Right kidney (tissue), 1 donor: Measurements from ENCODE around the gene XPOT.

Experiments used
- DNase-seq: peaks from one replicate; pipeline ENCODE4 v3.0.0-alpha.2; 2016

XPOT gene

GRCh38 chr12:64468966-64469365 lies 64.8 kb downstream of the XPOT start:
- DNase-seq, result no peak

DNA sequence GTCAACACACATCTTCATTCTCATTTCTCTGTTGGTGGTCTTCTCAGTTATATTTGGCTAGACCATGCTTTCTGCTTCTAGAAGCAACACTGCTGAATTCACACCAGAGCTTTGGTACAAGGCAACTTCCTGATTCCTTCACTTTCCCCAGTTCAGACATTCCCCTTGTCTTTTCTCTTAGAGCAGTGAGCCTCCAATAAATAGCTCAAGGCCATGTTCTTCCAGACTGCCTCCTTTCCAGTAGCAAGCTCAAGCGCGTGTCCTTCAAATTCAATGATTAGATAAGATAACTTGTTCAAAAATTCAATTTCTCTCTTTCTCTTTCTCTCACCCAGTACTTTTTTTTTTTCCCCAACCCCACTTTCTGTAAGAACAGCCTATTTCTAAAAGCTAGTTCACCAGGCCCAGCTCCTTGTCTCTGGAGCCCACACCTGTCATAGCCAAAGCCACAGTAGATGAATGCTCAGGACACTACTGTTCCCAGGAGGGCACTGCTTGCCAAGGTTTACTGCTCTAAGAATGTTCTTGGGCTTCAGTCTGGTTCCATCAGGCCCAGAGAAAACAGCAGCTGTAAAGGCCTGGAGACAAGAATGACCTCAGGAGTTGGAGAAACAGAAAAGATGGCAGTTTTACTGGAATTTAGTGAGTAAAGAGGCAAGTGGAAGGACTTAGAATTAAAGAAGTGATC lies 65.4 kb downstream of the XPOT start:
- no peak for DNase-seq

- no peak for DNase-seq
These were observed 66.3 kb downstream of the XPOT start for GRCh38 chr12:64470495-64470894.

GRCh38 chr12:64473176-64473575 lies 69.0 kb downstream of the XPOT start:
- no peak for DNase-seq

DNA sequence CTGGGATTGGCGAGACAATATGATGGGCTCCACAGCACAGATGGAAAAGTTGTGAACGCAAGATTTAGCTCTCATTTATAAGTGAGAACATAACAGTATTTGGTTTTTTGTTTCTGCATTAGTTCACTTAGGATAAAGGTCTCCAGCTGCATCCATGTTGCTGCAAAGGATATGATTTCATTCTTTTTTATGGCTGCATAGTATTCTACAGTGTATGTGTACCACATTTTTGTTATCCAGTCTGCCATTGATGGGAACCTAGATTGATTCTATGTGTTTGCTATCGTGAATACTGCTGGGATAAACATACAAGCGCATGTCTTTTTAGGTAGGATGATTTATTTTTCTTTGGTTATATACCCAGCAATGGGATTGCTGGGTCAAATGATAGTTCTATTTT lies 71.3 kb downstream of the XPOT start:
- no peak for DNase-seq

DNA sequence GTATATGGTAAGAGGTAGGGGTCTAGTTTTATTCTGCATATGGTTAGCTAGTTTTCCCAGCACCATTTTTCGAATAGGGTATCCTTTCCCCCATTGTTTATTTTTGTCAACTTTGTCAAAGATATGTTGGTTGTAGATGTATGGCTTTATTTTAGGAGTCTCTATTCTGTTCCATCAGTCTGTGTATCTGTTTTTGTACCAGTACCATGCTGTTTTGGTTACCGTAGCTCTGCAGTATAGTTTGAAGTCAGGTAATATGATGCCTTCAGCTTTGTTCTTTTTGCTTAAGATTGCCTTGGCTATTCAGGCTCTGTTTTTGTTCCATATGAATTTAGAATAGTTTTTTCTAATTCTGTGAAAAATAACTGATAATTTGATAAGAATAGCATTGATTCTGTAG lies 72.7 kb downstream of the XPOT start:
- DNase-seq, result no peak

- DNase-seq, result no peak
These were observed 74.5 kb downstream of the XPOT start for GRCh38 chr12:64478661-64479060.

- DNase-seq, result no peak
These were observed 76.0 kb downstream of the XPOT start for GRCh38 chr12:64480148-64480547.

DNA sequence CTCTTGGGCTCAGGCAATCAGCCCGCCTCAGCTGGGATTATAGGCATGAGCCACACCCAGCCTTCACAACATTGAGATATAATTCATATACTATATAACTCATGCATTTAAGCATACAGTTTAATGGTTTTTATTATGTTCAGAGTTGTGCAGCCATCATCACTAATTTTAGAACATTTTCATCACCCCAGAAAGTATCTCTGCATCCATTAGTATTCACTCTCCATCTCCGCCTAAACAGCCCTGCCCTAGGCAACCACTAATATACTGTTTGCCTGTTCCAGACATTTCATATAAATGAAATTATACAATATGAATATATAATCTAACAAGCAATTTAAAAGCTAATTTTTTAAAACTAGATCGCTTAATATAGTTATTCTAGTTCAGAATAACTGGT lies 82.5 kb downstream of the XPOT start:
- DNase-seq, result no peak

DNA sequence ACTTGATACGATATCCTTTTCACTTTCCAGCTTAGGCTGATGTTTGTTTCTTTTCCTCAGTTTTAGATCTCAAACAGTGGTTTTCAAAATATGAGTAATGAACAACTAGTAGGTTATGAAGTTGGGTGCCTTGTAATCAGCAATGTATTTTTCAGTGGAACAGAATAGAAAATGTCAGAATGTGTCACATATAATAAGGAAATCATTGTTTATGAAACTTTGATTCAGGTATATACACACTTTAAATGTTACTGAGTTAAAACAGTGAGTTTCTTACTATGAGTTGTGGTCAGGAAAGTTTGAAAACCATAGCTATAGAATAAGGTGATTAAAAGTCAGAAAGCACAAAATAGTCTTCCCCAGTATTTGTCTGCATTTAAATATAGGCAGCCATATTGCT lies 87.5 kb downstream of the XPOT start:
- DNase-seq, result no peak

- no peak for DNase-seq
These were observed 89.3 kb downstream of the XPOT start for GRCh38 chr12:64493513-64493912.

DNA sequence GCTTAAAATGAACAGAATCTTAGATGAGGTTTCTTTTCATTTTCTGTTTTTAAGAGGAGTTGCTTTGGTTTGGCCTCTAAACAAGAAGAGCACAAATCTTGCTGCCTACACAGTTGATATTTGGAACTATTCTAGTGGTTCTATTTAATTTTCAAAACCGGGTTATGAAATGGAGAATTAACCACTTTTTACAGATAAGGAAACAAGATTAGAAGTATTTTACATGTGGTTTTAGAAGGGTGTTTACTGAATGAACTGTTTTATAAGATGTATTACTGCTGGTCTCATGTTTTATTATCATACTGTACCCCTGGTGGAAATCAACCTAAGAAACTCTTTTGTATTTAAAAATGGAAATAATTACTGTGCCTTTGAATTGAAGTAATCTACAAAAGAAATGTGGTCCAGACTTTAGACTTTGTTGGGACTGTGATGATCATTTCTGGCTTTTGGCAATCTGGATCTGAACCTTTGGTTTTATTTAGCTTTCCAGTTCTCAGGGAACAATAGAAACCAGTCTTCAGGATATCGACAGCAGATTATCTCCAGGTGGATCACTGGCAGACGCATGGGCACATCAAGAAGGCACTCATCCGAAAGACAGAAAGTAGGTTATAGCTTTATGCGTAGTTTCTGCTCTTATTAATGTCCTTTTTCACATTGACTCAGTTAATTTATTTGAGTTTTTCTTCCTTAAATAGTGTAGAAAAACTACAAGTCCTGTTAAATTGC lies 91.0 kb downstream of the XPOT start:
- no peak for DNase-seq

DNA sequence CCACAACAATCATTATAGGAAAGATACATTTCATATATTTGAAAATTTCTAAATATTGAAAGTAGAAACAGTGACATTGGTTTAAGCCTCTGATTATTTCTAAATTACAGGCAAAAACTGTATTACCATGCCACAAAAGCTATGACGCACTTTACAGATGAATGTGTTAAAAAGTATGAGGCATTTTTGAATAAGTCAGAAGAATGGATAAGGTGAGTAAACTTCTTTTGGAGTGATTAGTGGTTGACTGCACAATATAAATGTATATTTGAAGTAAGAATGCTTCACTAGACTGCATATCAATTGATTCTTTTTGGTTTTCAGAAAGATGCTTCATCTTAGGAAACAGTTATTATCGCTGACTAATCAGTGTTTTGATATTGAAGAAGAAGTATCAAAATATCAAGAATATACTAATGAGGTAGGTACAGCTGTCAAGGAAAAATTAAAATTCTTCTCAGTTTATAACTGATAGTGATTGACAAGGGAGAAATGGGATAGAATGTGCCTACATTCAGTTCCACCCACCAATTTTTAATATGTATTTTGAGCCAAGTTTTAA lies 92.7 kb downstream of the XPOT start:
- DNase-seq, result no peak

DNA sequence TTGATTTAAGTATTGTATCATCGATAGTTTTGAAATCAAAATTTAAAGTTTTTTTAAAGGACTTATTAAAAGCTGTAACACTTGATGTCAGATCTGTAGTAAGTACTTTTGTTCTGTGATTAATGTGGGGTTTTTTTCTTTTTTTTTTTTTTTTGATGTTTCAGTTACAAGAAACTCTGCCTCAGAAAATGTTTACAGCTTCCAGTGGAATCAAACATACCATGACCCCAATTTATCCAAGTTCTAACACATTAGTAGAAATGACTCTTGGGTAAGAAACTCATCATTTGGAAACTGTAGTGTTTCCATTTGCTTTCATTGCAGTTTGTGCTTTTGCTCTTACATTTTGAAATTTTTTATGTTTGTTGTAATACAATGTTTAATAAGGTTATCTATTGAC lies 93.3 kb downstream of the XPOT start:
- DNase-seq, result no peak

GRCh38 chr12:64497903-64498302 lies 93.7 kb downstream of the XPOT start:
- no peak for DNase-seq

- DNase-seq, result no peak
These were observed 96.2 kb downstream of the XPOT start for GRCh38 chr12:64500394-64500793.
